ENCODE data around the gene SPDEF.

SPDEF gene

GRCh38 chr6:34560366-34561226, 4.5 kb upstream of the SPDEF start:
- Histone ChIP-seq H4K5ac (ENCODE audit: low read length) (no peak overlapping the region), H3K56ac (ENCODE audit: low read length) (peak overlapping the region; percentile 63), H2BK15ac (replicated peaks; ENCODE audit: low read depth) (no peak overlapping the region), H3K4me3 (ENCODE audit: low read length) (no peak overlapping the region), H3K4me2 (ENCODE audit: low read length) (no peak overlapping the region), H3K9ac (ENCODE audit: low read length) (no peak overlapping the region), H2BK120ac (ENCODE audit: low read depth, low read length) (no peak overlapping the region), H3K36me3 (ENCODE audit: control insufficient read depth, insufficient read depth, low read length) (no peaks in the 10 kb centered on the region), H3K79me2 (ENCODE audit: control insufficient read depth, insufficient read depth, low read length) (no peaks in the 10 kb centered on the region), H4K8ac (ENCODE audit: low read depth, low read length) (no peak overlapping the region), H3K4me1 (ENCODE audit: control insufficient read depth, low read depth, low read length) (peaks cover 18% of the 10 kb centered on the region), H2BK5ac (ENCODE audit: low read length) (peak overlapping the region; percentile 24), H3K4ac (ENCODE audit: low read depth, low read length) (no peak overlapping the region), H2AK5ac (ENCODE audit: low read length) (peak overlapping the region; percentile 12), H3K79me1 (ENCODE audit: low read length) (no peaks in the 10 kb centered on the region), H3K18ac (ENCODE audit: low read length) (no peak overlapping the region), H3K27me3 (ENCODE audit: insufficient read depth, low read length, poor library complexity) (no peaks in the 10 kb centered on the region), H3K27ac (ENCODE audit: low read depth, low read length) (no peak overlapping the region), H3K23ac (ENCODE audit: low read length) (no peak overlapping the region)
- DNase-seq = peak; percentile 62
- no CpG with 5 or more reads among the region's 20 CpGs for WGBS (ENCODE audit: extremely low coverage, insufficient coverage, low lambda C conversion rate)

GRCh38 chr6:34559651-34560365, 3.7 kb upstream of the SPDEF start:
- Histone ChIP-seq H3K79me1 (ENCODE audit: low read length) (no peaks in the 10 kb centered on the region), H3K4me2 (ENCODE audit: low read length) (no peak overlapping the region), H3K4ac (ENCODE audit: low read depth, low read length) (no peak overlapping the region), H3K18ac (ENCODE audit: low read length) (no peak overlapping the region), H2BK15ac (replicated peaks; ENCODE audit: low read depth) (no peak overlapping the region), H4K5ac (ENCODE audit: low read length) (no peak overlapping the region), H3K79me2 (ENCODE audit: control insufficient read depth, insufficient read depth, low read length) (no peaks in the 10 kb centered on the region), H4K8ac (ENCODE audit: low read depth, low read length) (no peak overlapping the region), H2AK5ac (ENCODE audit: low read length) (no peak overlapping the region), H3K36me3 (ENCODE audit: control insufficient read depth, insufficient read depth, low read length) (no peaks in the 10 kb centered on the region), H3K4me1 (ENCODE audit: control insufficient read depth, low read depth, low read length) (peaks cover 18% of the 10 kb centered on the region), H3K27ac (ENCODE audit: low read depth, low read length) (no peak overlapping the region), H3K4me3 (ENCODE audit: low read length) (no peak overlapping the region), H2BK120ac (ENCODE audit: low read depth, low read length) (no peak overlapping the region), H3K23ac (ENCODE audit: low read length) (peak overlapping the region; percentile 67), H3K56ac (ENCODE audit: low read length) (peak overlapping the region; percentile 63), H3K9ac (ENCODE audit: low read length) (no peak overlapping the region), H3K27me3 (ENCODE audit: insufficient read depth, low read length, poor library complexity) (no peaks in the 10 kb centered on the region), H2BK5ac (ENCODE audit: low read length) (no peak overlapping the region)
- no CpG with 5 or more reads among the region's 10 CpGs for WGBS (ENCODE audit: extremely low coverage, insufficient coverage, low lambda C conversion rate)
- DNase-seq = peak; percentile 82

- Histone ChIP-seq H2BK15ac (replicated peaks; ENCODE audit: low read depth) (no peak overlapping the region), H2BK120ac (ENCODE audit: low read depth, low read length) (no peak overlapping the region), H3K4ac (ENCODE audit: low read depth, low read length) (no peak overlapping the region), H4K5ac (ENCODE audit: low read length) (no peak overlapping the region), H3K79me2 (ENCODE audit: control insufficient read depth, insufficient read depth, low read length) (no peaks in the 10 kb centered on the region), H3K18ac (ENCODE audit: low read length) (no peak overlapping the region), H3K9ac (ENCODE audit: low read length) (no peak overlapping the region), H3K4me3 (ENCODE audit: low read length) (no peak overlapping the region), H4K8ac (ENCODE audit: low read depth, low read length) (no peak overlapping the region), H3K36me3 (ENCODE audit: control insufficient read depth, insufficient read depth, low read length) (no peaks in the 10 kb centered on the region), H2AK5ac (ENCODE audit: low read length) (no peak overlapping the region), H3K4me2 (ENCODE audit: low read length) (no peak overlapping the region), H2BK5ac (ENCODE audit: low read length) (no peak overlapping the region), H3K23ac (ENCODE audit: low read length) (no peak overlapping the region), H3K56ac (ENCODE audit: low read length) (no peak overlapping the region), H3K4me1 (ENCODE audit: control insufficient read depth, low read depth, low read length) (peaks cover 18% of the 10 kb centered on the region), H3K79me1 (ENCODE audit: low read length) (no peaks in the 10 kb centered on the region), H3K27me3 (ENCODE audit: insufficient read depth, low read length, poor library complexity) (no peaks in the 10 kb centered on the region), H3K27ac (ENCODE audit: low read depth, low read length) (no peak overlapping the region)
- no peak for DNase-seq
- WGBS (ENCODE audit: extremely low coverage, insufficient coverage, low lambda C conversion rate) = no CpG with 5 or more reads among the region's 4 CpGs
These were observed 2.1 kb upstream of the SPDEF start for GRCh38 chr6:34558172-34558714.

GRCh38 chr6:34557228-34557627, 1.1 kb upstream of the SPDEF start:
- Histone ChIP-seq H2BK5ac (ENCODE audit: low read length) (no peak overlapping the region), H3K79me2 (ENCODE audit: control insufficient read depth, insufficient read depth, low read length) (no peaks in the 10 kb centered on the region), H3K18ac (ENCODE audit: low read length) (no peak overlapping the region), H3K4ac (ENCODE audit: low read depth, low read length) (no peak overlapping the region), H3K27ac (ENCODE audit: low read depth, low read length) (no peak overlapping the region), H3K4me2 (ENCODE audit: low read length) (no peak overlapping the region), H3K79me1 (ENCODE audit: low read length) (no peaks in the 10 kb centered on the region), H3K4me1 (ENCODE audit: control insufficient read depth, low read depth, low read length) (peaks cover 18% of the 10 kb centered on the region), H3K36me3 (ENCODE audit: control insufficient read depth, insufficient read depth, low read length) (no peaks in the 10 kb centered on the region), H3K9ac (ENCODE audit: low read length) (no peak overlapping the region), H3K56ac (ENCODE audit: low read length) (no peak overlapping the region), H2BK120ac (ENCODE audit: low read depth, low read length) (no peak overlapping the region), H4K5ac (ENCODE audit: low read length) (no peak overlapping the region), H3K27me3 (ENCODE audit: insufficient read depth, low read length, poor library complexity) (no peaks in the 10 kb centered on the region), H2AK5ac (ENCODE audit: low read length) (no peak overlapping the region), H3K4me3 (ENCODE audit: low read length) (no peak overlapping the region), H3K23ac (ENCODE audit: low read length) (no peak overlapping the region), H4K8ac (ENCODE audit: low read depth, low read length) (no peak overlapping the region), H2BK15ac (replicated peaks; ENCODE audit: low read depth) (no peak overlapping the region)
- no CpG with 5 or more reads among the region's 9 CpGs for WGBS (ENCODE audit: extremely low coverage, insufficient coverage, low lambda C conversion rate)
- no peak for DNase-seq

- Histone ChIP-seq H2BK5ac (ENCODE audit: low read length) (no peak overlapping the region), H3K9ac (ENCODE audit: low read length) (no peak overlapping the region), H4K8ac (ENCODE audit: low read depth, low read length) (no peak overlapping the region), H3K4ac (ENCODE audit: low read depth, low read length) (no peak overlapping the region), H4K5ac (ENCODE audit: low read length) (no peak overlapping the region), H3K18ac (ENCODE audit: low read length) (no peak overlapping the region), H2BK15ac (replicated peaks; ENCODE audit: low read depth) (no peak overlapping the region), H3K79me2 (ENCODE audit: control insufficient read depth, insufficient read depth, low read length) (no peaks in the 10 kb centered on the region), H3K27ac (ENCODE audit: low read depth, low read length) (no peak overlapping the region), H2BK120ac (ENCODE audit: low read depth, low read length) (no peak overlapping the region), H3K36me3 (ENCODE audit: control insufficient read depth, insufficient read depth, low read length) (no peaks in the 10 kb centered on the region), H3K4me3 (ENCODE audit: low read length) (no peak overlapping the region), H3K56ac (ENCODE audit: low read length) (no peak overlapping the region), H3K79me1 (ENCODE audit: low read length) (no peaks in the 10 kb centered on the region), H3K4me2 (ENCODE audit: low read length) (no peak overlapping the region), H3K23ac (ENCODE audit: low read length) (no peak overlapping the region), H2AK5ac (ENCODE audit: low read length) (no peak overlapping the region), H3K27me3 (ENCODE audit: insufficient read depth, low read length, poor library complexity) (no peaks in the 10 kb centered on the region), H3K4me1 (ENCODE audit: control insufficient read depth, low read depth, low read length) (peaks cover 13% of the 10 kb centered on the region)
- no peak for DNase-seq
- no CpG with 5 or more reads among the region's 9 CpGs for WGBS (ENCODE audit: extremely low coverage, insufficient coverage, low lambda C conversion rate)
These were observed 364 bp upstream of the SPDEF start for GRCh38 chr6:34556493-34556892.

All from mesendoderm (in vitro differentiated cells).